ENCODE results near the gene OS9.

DNA sequence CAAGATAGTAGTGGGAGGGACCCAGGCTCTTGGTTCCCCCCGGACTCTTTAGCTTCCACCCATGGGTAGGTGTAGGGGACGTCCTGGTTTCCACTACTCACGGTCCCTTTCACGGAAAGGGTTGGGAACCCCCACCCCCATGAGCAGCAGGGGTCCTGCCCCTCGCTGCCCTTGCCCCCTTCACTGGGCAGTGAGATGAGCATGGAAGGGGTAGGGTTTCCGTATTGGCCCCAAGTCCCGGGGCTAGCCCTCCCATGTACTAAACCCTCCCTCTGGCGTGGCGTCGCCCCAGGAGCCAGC is 31.9 kb downstream of the OS9 start:
- TF ChIP-seq, protein P1, sequence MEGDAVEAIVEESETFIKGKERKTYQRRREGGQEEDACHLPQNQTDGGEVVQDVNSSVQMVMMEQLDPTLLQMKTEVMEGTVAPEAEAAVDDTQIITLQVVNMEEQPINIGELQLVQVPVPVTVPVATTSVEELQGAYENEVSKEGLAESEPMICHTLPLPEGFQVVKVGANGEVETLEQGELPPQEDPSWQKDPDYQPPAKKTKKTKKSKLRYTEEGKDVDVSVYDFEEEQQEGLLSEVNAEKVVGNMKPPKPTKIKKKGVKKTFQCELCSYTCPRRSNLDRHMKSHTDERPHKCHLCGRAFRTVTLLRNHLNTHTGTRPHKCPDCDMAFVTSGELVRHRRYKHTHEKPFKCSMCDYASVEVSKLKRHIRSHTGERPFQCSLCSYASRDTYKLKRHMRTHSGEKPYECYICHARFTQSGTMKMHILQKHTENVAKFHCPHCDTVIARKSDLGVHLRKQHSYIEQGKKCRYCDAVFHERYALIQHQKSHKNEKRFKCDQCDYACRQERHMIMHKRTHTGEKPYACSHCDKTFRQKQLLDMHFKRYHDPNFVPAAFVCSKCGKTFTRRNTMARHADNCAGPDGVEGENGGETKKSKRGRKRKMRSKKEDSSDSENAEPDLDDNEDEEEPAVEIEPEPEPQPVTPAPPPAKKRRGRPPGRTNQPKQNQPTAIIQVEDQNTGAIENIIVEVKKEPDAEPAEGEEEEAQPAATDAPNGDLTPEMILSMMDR (conservative IDR thresholded peaks at IDR 0.05) = no peak
- TF ChIP-seq ZFX (IDR thresholded peaks at IDR 0.05) = no peak
